GM04503 (cell line): ENCODE measurements around the gene BRSK1.
"Not testable (repeated sequence)": the region's sequence is repeated elsewhere in the genome, so short reads cannot be mapped to it uniquely, and the experiment has no call there.

Experiments used
- DNase-seq: peaks from one replicate; pipeline ENCODE4 v3.0.0-alpha.2; 2012; ENCODE audit warnings: low read depth

The BRSK1 gene

GRCh38 chr19:55304279-55304978 lies 20.6 kb downstream of the BRSK1 start:
- DNase-seq, result no peak

- DNase-seq, result no peak
These were observed 21.2 kb downstream of the BRSK1 start for GRCh38 chr19:55304980-55305379.

GRCh38 chr19:55305491-55305890 lies 21.7 kb downstream of the BRSK1 start:
- DNase-seq, result no peak

- no peak for DNase-seq
These were observed 22.3 kb downstream of the BRSK1 start for GRCh38 chr19:55305983-55306562.

- no peak for DNase-seq
These were observed 22.9 kb downstream of the BRSK1 start for GRCh38 chr19:55306712-55307111.

- DNase-seq, result no peak
These were observed 24.5 kb downstream of the BRSK1 start for GRCh38 chr19:55308281-55308680.

GRCh38 chr19:55309448-55309847 lies 25.7 kb downstream of the BRSK1 start:
- DNase-seq, result no peak

- no peak for DNase-seq
These were observed 26.7 kb downstream of the BRSK1 start for GRCh38 chr19:55310498-55310897.

- DNase-seq, result no peak
These were observed 27.6 kb downstream of the BRSK1 start for GRCh38 chr19:55311397-55311796.

GRCh38 chr19:55311797-55312196 lies 28.0 kb downstream of the BRSK1 start:
- DNase-seq, result no peak

GRCh38 chr19:55312621-55313512 lies 29.1 kb downstream of the BRSK1 start:
- no peak for DNase-seq

- DNase-seq, result no peak
These were observed 30.6 kb downstream of the BRSK1 start for GRCh38 chr19:55314396-55314795.

- no peak for DNase-seq
These were observed 32.2 kb downstream of the BRSK1 start for GRCh38 chr19:55315956-55316525.

GRCh38 chr19:55316646-55317045 lies 32.8 kb downstream of the BRSK1 start:
- DNase-seq, result no peak

- DNase-seq, result no peak
These were observed 36.0 kb downstream of the BRSK1 start for GRCh38 chr19:55319785-55320184.

GRCh38 chr19:55320844-55321419 lies 37.1 kb downstream of the BRSK1 start:
- no peak for DNase-seq

GRCh38 chr19:55321466-55322137 lies 37.8 kb downstream of the BRSK1 start:
- no peak for DNase-seq

GRCh38 chr19:55322204-55322885 lies 38.5 kb downstream of the BRSK1 start:
- no peak for DNase-seq

- DNase-seq, result no peak
These were observed 40.9 kb downstream of the BRSK1 start for GRCh38 chr19:55324662-55325061.

GRCh38 chr19:55325172-55325571 lies 41.4 kb downstream of the BRSK1 start, which contains the start of gene TMEM150B:
Gene TMEM150B, minus strand, starts transcription at chr19:55325341. Its CDS starts 4,305 bp downstream, at chr19:55321036.
- no peak for DNase-seq

- DNase-seq, result not testable (repeated sequence)
These were observed 45.0 kb downstream of the BRSK1 start for GRCh38 chr19:55328774-55329318.
